ENCODE measurements around the gene TRIM9.

DNA sequence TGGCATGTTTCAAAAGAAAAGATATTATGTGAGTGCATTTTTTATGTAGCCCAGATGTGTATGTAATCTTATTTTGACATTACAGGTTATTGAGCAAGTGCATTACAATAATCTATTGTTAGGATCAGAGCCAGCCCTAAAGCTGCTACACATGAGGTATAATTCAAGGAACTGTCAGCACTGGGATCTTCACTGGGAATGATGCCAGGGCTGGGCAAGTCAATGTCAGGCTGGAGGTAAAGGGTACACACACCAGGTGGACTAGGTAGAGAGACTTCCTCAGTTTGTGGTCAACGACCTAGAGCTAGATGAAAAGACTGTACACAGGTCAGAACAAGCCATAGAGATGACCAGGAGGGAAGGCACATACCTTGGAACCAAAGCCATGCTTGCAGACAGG is 15.4 kb downstream of the TRIM9 start:
- no peak for TF ChIP-seq CTCF (conservative IDR thresholded peaks at IDR 0.05 in 1 of 2, IDR thresholded peaks at IDR 0.05 in 1 of 2; ENCODE audit: extremely low read depth in 1 of 2, insufficient read depth in 1 of 2, low read depth in 1 of 2, low read length in 2 of 2)
- no peak for TF ChIP-seq EZH2 (IDR thresholded peaks at IDR 0.05; ENCODE audit: borderline replicate concordance, low read length)

All from mammary epithelial cell (primary cell).